Right ventricle myocardium superior (tissue), 1 donor: ENCODE results near the gene SLC22A2. TPM values are rescaled to one million over a fixed set of nuclear protein-coding genes. Genes with fewer than 3 reads are reported as not detected.

Experiments used
- ATAC-seq: fragments of 200-7000 bp; cut with Tn5 transposase; one replicate; pipeline ENCODE4 v1.9.1; 2020; ENCODE audit warnings: mild to moderate bottlenecking; ENCODE audit not compliant: poor library complexity
- DNase-seq: peaks from one replicate; pipeline ENCODE4 v3.0.0-alpha.2; 2020
- intact Hi-C: fragments of 100-400 bp; cut with DNase I; formaldehyde crosslinking; loops from one replicate; pipeline ENCODE4 v1.11.2; 2022
- total RNA-seq: library from RNA; stranded (reverse); fragmentation: NEBNext Ultra II Directional; extraction: Animal tissue kit (Norgen Biotek cat#: 25700); gene quantifications from one replicate; pipeline ENCODE4 v1.2.1, GENCODE V29; 2021
- donor health status: DM: no; HTN: yes; CAD: no; lungs with severe emphysema.

Gene SLC22A2
- total RNA-seq, 1 donor from 2014 or later, result not detected

- intact Hi-C loops, result no loop called here
- ATAC-seq (no peak), DNase-seq (no peak)
Observed at GRCh38 chr6:160190081-160190480, 68.5 kb downstream of the SLC22A2 start.

GRCh38 chr6:160188773-160189172 lies 69.8 kb downstream of the SLC22A2 start:
- ATAC-seq, result no peak
- DNase-seq, result no peak
- intact Hi-C loops, result no loop called here

GRCh38 chr6:160180706-160181105 lies 77.9 kb downstream of the SLC22A2 start:
- ATAC-seq, result no peak
- intact Hi-C loops, result no loop called here
- no peak for DNase-seq

GRCh38 chr6:160178271-160178670 lies 80.3 kb downstream of the SLC22A2 start:
- DNase-seq (no peak), ATAC-seq (no peak)
- intact Hi-C loops, result no loop called here

- DNase-seq (no peak), ATAC-seq (no peak)
- intact Hi-C loops, result no loop called here
Observed at GRCh38 chr6:160177220-160177619, 81.4 kb downstream of the SLC22A2 start.

GRCh38 chr6:160174681-160175080 lies 83.9 kb downstream of the SLC22A2 start:
- ATAC-seq, result no peak
- intact Hi-C loops, result no loop called here
- no peak for DNase-seq

- ATAC-seq (no peak), DNase-seq (no peak)
- intact Hi-C loops, result no loop called here
Observed at GRCh38 chr6:160173806-160174527, 84.7 kb downstream of the SLC22A2 start.

GRCh38 chr6:160172704-160173103 lies 85.9 kb downstream of the SLC22A2 start:
- DNase-seq (no peak), ATAC-seq (no peak)
- intact Hi-C loops, result no loop called here

GRCh38 chr6:160170018-160170680 lies 88.5 kb downstream of the SLC22A2 start:
- intact Hi-C loops, result no loop called here
- DNase-seq (no peak), ATAC-seq (no peak)

GRCh38 chr6:160167604-160168399 lies 90.8 kb downstream of the SLC22A2 start:
- no peak for DNase-seq
- intact Hi-C loops, result no loop called here
- no peak for ATAC-seq

Other genes starting within 250 kb of the SLC22A2 start
- 0.35 TPM for gene SLC22A1, start 137.0 kb downstream of the SLC22A2 start, total RNA-seq
- gene SLC22A3, start 89.6 kb upstream of the SLC22A2 start, total RNA-seq, result 1.2 TPM